Measurements from ENCODE around the gene PATL2. TPM values are rescaled to one million over a fixed set of nuclear protein-coding genes. Genes with fewer than 3 reads are reported as not detected.

Gene PATL2
- total RNA-seq: 1 to 10 TPM in 3 of 4 donors, under 1 TPM in 1; 0.65 to 2.5 (median 2.1) TPM

DNA sequence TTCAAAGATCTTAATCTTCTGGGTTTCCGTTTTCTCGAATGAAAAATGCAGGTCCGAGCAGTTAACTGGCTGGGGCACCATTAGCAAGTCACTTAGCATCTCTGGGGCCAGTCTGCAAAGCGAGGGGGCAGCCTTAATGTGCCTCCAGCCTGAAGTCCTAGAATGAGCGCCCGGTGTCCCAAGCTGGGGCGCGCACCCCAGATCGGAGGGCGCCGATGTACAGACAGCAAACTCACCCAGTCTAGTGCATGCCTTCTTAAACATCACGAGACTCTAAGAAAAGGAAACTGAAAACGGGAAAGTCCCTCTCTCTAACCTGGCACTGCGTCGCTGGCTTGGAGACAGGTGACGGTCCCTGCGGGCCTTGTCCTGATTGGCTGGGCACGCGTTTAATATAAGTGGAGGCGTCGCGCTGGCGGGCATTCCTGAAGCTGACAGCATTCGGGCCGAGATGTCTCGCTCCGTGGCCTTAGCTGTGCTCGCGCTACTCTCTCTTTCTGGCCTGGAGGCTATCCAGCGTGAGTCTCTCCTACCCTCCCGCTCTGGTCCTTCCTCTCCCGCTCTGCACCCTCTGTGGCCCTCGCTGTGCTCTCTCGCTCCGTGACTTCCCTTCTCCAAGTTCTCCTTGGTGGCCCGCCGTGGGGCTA lies at the start of gene PATL2, which contains the start of gene B2M:
PATL2 (minus strand) TSS at position 228 of the 647 bp plus-strand sequence. CDS start 34,833 bp downstream, outside the sequence.
B2M (plus strand) TSS at position 422 of the 647 bp plus-strand sequence; CDS start at position 452, 30 bp downstream.
- no peak for TF ChIP-seq CTCF (IDR thresholded peaks at IDR 0.05; ENCODE audit: low read depth)

DNA sequence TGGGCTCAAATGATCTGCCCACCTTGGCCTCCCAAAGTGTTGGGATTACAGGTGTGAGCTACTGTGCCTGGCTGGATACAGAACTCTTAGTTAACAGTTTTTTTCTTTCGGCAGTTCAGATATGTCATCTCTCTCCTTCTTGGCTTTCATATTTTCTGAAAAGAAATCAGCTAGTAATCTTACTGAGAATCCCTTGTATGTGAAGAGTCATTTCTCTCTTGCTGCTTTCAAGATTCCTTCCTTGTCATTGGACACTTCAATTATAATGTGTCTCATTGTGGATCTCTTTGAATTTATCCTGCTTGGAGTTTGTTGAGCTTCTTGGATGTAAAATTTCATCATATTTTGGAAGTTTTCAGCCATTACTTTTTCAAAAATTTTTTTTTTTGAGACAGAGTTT lies 42.2 kb upstream of the PATL2 start:
- no peak for TF ChIP-seq CTCF (IDR thresholded peaks at IDR 0.05; ENCODE audit: low read depth)

DNA sequence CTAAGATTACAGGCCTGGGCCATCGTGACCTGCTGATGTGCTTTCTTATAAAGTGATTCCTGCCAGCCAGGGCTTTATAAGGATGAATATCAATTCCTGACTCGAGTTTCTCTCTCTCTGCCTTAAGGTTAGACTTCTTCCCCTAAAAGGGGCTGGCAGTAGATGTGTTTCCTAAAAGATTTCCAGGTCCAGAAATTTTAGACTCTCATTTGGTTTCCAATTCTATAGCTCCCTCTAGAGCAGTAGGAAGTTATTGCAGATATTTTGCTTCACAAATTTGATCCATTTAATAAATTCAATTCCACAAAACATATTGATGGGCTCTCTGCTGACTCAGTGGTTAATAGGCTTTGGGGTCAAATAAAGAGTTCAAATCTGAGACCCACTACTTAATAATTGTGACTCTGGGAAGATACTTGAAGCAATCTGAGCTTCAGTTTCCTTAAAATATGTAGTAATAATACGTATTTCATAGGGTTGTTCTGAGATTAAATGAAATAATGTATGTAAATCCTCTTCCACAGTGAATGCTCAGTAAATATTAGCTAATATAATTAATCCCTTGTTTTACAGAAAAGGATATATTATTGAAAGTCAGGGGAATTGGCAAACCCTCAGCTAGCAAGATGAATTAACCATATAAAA lies 27.3 kb upstream of the PATL2 start:
- TF ChIP-seq CTCF (IDR thresholded peaks at IDR 0.05; ENCODE audit: low read depth): no peak

GRCh38 chr15:44736181-44736765 lies 25.1 kb upstream of the PATL2 start, which contains the start of gene TRIM69:
TRIM69 (plus strand) TSS chr15:44736528; CDS start chr15:44736705, 177 bp downstream.
- TF ChIP-seq CTCF (IDR thresholded peaks at IDR 0.05; ENCODE audit: low read depth): no peak

GRCh38 chr15:44735482-44736180 lies 24.5 kb upstream of the PATL2 start:
- no peak for TF ChIP-seq CTCF (IDR thresholded peaks at IDR 0.05; ENCODE audit: low read depth)

DNA sequence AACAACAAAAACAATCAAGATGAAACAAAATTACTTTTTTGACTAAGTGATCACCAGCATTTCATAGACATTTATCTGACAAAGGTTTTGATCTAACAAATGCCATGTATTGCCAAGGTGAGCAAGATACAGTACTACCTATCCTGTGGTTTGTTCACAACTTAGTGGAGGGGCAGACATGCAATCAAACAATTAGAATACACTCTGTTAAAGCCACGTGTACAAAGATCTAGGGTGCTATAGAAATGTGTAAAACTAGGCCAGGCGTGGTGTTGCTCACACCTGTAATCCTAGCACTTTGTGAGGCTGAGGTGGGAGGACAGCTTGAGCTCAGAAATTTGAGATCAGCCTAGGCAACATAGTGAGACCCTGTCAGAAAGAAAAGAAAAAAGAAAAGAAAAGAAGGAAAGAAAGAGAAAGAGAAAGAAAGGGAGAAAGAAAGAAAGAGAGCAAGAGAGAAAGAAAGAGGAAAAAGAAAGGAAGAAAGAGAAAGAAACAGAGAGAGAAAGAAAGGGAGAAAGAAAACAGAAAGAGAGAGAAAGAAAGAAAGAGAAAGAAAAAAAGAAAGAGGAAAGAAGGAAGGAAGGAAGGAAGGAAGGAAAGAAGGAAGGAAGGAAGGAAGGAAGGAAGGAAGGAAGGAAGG lies 23.8 kb upstream of the PATL2 start:
- no peak for TF ChIP-seq CTCF (IDR thresholded peaks at IDR 0.05; ENCODE audit: low read depth)

Measured in subcutaneous adipose tissue (tissue), 4 donors.